ENCODE results near the gene NOXO1.
"Not testable (repeated sequence)": the region's sequence is repeated elsewhere in the genome, so short reads cannot be mapped to it uniquely, and the experiment has no call there.

The NOXO1 gene, protein sequence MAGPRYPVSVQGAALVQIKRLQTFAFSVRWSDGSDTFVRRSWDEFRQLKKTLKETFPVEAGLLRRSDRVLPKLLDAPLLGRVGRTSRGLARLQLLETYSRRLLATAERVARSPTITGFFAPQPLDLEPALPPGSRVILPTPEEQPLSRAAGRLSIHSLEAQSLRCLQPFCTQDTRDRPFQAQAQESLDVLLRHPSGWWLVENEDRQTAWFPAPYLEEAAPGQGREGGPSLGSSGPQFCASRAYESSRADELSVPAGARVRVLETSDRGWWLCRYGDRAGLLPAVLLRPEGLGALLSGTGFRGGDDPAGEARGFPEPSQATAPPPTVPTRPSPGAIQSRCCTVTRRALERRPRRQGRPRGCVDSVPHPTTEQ

DNA sequence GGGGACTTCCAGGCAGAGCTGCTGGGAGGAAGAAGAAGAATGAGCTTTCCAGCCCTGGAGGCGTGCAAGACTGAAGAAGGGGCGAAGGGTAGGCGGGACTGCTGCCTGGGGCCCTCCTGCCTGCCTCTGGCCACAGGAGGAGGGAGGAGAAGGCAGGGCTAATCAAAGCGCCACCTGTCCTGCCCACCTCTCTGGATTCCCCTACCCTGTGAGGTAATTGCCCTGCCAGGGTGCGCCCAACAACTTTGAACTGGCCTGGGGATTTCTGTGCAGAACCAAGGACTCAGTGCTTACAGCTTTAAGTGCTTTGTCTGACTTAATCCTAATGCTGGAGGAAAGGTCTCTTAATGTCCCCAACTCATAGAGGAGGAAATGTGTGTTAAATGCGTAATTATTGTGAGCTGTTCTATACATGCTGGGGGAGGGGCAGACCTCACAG is at the start of gene NOXO1:
Gene NOXO1, minus strand, starts transcription at position 72 of the 439 bp plus-strand sequence. CDS start 290 bp downstream, outside the sequence.
- DNase-seq, result no peak

DNA sequence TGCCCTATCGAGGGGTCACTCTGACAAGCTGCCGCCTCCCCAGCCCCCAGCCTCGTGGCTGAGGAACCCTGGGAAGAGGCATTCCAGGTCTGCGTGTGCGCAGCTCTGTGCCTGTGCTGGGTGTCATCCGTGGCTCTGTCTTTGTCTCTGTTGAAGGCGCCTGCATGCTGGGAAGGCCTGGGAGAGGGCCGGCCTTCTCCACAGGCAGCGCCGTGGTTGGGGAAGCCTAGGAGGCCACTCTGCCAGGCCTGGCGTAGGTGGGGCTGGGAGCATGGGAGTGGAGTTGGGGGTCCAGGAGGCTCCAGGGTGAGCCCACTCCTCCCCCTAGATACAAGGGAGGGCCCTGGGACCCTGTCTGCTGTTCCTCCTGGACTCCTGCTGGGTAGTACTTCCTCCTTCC is 48.8 kb upstream of the NOXO1 start:
- DNase-seq, result no peak

DNA sequence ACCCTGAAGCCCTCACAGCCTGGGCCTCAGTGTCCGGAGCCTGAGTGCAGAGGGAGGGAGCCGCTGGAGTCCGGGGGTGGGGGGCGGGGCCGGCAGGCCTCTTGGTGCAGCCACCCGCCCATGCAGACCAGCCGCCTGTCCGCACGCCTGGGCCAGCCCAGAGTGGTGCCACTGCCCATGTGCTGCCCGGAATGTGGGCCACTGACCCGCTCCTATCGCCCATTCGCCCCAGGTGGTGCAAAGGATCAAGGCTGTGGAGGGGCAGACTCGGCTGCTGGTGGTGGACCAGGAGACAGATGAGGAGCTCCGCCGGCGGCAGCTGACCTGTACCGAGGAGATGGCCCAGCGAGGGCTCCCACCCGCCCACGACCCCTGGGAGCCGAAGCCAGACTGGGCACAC is 48.1 kb upstream of the NOXO1 start:
- DNase-seq, result no peak

DNA sequence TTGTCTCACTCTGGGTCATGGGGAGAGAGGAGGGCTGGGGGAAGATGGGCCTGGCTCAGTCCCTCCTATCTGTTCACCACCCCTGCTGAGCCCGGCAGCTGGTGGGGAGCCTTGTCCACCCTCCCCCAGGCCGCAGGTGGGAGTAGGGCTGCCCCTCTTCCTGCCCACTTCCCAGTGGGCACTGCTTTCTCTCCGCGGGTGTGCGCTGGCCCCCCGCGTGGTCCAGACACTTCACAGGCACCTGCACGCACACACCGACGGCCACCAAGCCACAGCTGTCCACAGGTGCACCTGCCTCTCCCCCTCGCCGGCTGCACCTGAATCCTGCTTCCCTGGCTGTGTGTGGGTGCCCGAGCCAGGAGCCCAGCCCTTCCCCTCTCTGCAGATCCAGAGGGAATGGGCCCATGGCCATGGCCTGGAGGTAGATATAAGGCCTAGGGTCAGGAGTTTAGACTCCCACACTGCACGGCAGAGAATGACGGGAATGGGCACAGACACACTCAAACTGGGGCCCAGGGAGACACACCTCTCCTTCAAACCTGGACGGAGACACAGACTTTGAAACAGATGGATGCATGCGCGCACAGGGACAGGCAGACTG is 47.5 kb upstream of the NOXO1 start:
- DNase-seq, result no peak

DNA sequence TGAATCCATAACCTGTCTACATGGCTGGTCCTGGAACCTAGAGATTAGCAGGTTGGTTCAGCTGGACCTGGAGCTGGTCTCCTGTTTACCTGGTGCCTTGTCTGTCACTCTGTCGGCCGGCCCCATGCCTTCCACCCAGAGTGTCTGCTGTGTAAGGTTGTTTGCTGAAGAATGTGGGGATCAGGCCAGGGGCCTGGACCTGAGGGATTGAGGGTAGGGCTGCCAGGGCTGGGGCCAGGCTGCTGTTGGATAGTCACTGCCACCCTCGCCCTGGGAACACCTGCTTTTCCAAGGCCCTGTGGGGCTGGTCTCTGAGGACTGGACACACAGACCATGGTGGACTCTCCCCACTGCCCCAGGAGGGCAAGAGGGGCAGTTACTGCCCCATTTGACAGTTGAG is 46.9 kb upstream of the NOXO1 start:
- DNase-seq, result no peak

DNA sequence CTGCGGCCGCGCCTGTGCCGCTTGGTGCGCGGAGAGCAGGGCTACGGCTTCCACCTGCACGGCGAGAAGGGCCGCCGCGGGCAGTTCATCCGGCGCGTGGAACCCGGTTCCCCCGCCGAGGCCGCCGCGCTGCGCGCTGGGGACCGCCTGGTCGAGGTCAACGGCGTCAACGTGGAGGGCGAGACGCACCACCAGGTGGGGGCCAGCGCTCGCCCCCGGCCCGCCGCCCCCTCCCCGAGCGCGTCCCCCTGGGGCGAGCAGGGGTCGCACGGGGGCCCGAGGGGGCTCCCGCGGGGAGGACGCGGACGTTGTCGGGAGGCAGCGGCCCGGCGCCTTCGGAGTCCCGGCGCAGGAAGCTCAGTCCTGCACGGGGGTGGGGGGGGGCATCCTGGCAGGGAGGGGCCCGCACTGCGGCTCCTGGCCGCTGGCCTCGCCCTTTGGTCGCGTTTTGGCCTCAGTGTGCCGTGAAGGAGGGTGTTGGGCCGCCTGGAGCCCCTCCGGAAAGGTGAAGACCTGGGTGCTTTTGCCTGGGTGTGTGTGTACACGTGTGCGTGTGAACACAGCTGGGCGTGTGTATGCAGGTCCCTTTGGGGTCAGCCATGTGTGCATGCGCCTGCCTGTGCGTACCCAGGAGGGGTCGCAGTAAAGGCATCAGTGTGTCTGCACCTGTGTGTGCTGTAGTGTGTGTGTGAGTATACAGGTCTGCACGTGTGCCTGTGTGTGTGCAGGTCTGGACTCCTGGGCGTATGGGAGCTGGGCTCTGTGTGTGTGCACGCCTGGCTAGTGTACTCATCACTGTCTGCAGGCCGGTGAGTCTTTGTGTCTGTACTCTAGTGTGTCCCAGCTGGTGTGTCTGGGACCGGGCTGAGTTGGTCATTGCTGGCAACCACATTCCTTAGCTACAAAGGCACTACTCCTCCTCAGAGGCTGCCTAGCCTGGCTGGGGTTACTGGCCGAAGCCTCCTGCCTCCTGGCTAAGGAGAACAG is 46.0 kb upstream of the NOXO1 start:
- DNase-seq, result no peak

DNA sequence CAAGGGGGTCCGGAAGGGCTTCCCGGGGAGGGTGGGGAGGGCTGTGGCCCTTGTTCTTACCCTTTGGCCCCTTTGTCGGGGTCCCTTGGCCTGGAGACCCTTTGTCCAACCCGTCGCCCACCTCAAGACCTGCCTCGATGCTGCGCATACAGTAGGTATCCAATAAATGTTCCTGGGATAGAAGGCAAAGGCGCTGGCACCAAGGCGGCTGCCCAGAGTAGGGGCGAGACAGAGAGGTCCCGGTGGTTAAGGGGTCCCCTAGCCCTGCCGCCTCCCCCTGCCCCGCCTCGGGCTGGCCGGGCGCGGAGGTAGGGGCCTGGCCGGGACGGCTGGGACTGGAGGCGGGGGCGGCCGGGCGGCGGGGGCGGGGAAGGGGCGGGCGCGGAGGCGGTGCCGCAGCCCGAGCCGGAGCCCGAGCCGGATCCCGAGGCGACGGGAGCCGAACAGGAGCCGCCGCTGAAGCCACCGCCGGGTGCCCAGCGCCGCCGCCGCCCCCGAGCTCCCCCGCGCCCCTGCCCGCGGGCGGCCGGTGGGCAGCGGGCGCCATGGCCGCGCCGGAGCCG is 45.3 kb upstream of the NOXO1 start, which contains the start of gene NHERF2:
Gene NHERF2, plus strand, starts transcription at position 442 of the 563 bp plus-strand sequence. Its CDS starts 104 bp downstream, at position 546.
- peak; percentile 59 for DNase-seq

DNA sequence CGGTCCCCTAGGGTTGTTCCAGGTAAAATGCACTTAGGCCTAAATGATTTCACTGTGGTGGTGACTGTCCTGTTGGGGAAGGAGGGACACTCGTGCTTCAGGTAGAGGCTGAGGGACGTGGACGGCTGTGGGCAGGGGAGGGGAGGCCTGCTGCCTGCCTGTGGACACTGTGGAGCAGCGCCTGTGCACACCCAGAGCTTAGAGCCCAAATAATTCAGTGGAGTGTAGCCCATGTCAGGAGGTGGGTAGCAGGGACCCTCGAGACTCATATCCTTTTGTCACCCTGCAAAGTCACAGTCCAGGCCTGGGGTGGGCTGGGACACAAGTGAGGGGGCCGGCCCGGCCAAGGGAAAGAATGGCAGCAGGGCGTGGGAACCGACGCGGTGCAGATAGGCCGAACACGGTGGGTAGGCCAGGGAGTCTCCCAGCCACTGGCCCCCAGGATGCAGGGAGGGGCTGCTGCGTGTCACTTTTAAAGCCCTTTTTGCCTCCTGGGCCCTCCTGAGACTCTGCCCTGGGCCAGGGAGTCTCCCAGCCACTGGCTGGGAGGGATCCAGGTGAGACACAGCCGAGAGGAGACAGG is 44.7 kb upstream of the NOXO1 start:
- peak; percentile 25 for DNase-seq

DNA sequence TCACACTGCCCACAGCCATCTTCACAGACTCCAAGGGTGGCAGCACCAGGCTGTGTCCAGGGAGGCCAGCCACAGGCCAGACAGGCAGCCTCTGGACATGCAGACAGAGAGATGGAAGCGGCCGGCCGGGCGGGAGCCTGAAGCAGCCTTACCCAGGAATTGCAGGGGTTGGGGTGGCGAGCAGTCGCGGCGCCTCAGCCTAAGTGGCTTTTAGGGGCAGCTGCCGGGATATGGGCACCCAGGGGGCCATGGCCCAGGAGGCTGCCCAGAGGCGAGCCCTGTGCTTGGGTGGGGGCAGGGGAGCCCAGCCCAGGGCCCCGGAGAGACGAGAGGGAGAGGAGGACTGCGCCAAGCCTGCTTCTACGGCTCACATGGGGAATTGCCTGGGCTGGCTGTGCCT is 44.0 kb upstream of the NOXO1 start:
- DNase-seq, result no peak

DNA sequence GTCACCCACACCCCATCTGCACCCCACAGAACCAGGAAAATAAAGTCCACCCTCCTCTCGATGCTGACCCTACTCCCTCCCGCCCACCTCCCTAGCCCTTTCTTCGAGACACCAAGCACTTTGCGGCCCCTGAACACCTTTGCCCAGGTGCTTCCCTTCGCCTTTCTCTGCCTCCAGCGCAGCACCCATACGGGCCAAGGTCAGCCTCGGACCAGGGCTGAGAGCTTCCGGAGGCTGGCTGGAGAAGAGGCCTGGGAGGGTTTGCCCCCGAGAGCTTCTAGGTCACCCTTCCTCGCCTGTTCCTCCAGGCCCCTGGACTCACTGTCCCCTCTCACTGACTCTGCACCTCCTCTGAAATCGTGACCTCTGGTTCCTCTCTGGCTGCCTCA is 42.8 kb upstream of the NOXO1 start:
- DNase-seq, result no peak

DNA sequence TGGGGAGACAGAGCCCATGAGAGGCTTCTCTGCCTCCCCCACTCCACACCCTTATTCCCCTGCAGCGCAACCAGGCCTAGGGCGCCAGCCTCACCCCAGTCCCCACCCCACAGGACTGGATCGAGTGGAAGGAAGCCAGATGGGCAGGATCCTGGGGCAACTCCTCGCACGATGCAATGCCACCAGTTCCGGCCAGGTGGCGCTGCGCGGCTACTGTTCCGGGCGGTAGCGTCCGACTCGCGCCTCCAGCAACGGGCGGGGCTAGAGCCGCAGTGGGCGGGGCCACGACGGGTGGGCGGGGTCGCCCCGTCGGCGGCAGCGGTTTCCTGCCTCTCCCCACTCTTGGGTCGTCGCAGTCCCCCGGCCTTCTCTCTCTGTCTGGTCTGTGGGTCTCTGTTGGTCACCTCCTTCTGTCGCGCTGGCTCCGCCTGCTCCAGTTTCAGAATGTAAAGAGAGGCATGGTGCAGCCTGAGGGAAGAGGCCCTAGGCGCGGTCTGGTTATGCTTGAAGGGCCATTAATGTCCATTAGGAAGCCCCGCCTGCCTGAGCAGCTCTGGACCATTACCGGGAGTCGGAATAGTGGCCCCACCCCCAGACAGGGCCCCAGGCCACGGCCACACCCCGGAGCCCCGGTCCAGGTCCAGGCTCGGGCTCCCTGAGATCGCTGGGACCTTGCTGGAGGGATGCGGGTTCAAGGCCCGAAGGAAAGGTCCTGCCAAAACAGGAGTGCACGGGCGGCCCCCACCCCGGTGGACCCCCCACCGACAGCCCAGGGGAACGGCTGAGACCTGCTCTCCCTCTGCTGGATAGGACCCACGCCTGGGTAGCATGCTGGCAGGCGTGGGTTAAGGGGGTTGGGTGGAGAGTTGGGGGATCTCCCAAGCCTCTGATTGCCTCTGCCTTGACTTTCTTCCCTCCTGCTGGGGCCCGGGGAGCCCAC is 42.1 kb upstream of the NOXO1 start:
- DNase-seq, result peak; percentile 96

DNA sequence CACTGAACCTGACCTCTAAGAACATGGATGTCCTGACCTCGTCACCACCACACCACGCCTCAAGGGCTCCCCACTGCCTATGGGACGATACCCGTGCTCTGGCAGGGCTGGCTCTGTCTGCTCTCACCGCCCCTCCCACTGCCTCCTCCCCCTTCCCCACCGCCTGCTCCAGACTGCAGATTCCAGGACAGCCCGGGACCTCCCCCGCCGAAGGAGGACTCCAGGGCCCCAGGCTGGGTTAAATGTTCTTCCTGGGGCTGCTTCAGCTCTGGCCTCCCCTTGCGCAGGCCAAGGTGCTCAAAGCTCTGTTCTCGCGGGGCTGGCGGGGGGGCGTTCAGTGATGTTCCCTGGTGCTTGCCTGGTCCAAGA is 41.4 kb upstream of the NOXO1 start:
- no peak for DNase-seq

DNA sequence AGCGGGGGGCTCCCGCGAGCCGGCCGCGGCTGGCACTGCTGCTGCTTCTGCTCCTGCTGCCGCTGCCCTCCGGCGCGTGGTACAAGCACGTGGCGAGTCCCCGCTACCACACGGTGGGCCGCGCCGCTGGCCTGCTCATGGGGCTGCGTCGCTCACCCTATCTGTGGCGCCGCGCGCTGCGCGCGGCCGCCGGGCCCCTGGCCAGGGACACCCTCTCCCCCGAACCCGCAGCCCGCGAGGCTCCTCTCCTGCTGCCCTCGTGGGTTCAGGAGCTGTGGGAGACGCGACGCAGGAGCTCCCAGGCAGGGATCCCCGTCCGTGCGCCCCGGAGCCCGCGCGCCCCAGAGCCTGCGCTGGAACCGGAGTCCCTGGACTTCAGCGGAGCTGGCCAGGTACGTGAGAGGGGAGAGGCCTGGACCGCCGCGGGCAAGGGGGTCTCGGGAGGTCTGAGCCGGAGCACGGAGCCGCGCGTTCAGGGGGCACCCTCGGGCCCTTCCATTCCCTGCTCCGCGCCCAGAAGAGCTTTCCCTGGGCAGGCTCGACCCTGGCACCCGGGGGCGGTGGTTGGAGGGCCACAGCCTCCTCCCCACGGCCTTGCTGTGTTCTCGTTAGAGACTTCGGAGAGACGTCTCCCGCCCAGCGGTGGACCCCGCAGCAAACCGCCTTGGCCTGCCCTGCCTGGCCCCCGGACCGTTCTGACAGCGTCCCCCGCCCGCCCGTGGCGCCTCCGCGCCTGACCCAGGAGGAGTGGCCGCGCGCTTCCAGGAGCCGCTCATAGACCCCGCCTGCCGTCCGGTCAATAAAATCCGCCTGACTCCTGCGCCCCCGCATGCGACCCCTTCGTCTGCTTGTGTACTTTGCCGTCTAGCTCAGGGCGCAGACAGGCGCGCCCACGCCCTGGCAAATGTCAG is 38.9 kb upstream of the NOXO1 start:
- no peak for DNase-seq

DNA sequence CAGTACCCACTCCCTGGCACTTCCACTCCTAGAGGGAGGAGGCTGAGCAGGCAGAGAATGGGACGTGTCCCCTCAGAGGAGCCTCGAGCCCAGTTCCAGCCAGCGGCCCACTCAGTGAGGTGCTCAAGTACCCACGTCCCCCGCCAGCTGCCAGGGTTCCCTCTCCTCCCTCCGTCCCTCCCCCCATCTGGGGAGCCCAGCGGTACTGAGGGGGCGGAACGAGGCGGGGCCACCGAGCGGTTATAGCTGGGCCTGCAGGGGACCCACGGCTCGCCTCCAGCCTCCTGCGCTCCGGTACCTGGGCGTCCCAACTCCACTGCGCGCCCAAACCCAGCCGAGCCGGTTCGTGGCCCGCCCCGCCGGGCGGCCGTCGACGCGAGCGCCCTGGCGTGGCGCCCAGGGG is 38.2 kb upstream of the NOXO1 start, which contains the start of gene NPW:
Gene NPW, plus strand, starts transcription at position 268 of the 403 bp plus-strand sequence.
- no peak for DNase-seq

DNA sequence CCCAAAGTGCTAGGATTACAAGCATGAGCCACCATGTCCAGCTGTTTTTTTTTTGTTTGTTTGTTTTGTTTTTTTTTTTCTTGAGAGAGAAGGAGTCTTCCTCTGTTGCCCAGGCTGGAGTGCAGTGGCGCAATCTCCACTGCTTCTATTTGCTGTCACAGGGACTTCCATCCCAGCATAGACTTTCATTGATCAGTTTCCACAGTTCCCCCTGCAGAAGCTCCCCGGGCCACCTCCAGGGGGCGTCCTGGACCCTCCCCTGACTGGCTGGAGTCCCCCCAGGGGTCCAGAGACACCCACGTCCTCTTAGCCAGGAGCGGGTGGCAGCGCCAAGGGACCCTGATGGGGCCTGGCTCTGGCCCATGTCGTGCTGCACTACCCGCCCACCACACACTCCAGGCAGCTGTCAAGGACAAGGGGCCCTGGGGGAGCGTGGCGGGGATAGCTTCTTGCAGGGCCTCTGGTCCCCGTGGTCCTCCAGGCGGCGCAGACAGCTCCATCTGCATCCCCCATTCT is 35.2 kb upstream of the NOXO1 start:
- DNase-seq, result no peak

DNA sequence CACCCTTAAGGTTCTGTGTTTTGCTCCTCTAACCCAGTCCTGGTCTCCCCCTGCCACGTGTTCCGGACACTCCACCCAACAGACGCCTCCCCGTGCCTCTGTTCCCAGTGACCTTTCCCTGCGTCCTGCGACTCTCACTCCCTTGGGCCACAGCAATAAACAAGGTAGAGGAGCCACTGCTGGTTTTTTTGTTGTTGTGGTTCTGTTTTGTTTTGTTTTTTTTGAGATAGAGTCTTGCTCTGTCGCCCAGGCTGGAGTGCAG is 34.6 kb upstream of the NOXO1 start:
- no peak for DNase-seq

DNA sequence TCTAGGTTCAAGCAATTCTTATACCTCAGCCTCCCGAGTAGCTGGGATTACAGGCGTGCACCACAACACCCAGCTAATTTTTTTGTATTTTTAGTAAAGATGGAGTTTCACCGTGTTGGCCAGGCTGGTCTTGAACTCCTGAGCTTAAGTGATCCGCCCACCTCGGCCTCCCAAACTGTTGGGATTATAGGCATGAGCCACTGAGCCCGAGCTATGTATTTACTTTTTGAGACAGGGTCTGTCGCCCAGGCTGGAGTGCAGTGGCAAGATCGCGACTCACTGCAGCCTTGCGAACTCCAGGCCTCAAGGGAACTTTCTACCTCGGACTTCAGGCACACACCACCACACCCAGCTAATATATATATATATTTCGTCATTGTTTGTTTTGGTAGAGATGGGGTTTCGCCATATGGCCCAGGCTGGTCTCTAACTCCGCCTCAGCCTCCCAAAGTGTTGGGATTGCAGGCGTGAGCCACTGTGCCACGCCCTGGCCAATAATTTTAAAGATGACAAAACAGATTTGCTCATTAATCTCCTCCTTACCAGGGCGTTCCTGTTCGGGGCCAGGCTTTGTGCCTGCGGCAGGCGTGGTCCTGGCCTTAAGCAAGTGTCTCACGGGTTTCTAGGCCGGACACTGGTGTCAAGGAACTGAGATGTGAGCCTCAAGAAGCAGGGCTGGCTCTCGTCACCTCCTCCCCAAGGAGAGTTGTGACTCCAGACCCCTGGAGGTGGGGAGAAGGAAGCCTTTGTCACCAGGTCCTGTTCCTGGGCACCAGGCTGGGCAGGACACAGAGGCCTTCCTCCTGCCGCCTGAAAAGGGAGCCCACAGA is 34.1 kb upstream of the NOXO1 start:
- DNase-seq, result no peak

DNA sequence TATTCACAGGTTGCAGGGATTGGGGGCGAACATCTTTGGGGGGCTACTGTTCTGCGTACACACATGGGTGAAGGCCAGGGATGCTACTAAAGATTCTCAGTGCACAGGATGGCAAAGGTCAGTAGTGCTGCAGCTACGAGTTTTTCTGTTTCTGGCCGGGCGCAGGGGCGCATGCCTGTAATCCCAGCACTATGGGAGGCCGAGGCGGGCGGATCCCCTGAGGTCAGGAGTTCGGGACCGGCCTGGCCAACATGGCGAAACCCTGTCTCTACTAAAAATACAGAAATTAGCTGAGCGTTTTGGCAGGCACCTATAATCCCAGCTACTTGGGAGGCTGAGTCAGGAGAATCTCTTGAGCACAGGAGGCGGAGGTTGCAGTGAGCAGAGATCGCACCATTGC is 32.3 kb upstream of the NOXO1 start:
- DNase-seq, result no peak

DNA sequence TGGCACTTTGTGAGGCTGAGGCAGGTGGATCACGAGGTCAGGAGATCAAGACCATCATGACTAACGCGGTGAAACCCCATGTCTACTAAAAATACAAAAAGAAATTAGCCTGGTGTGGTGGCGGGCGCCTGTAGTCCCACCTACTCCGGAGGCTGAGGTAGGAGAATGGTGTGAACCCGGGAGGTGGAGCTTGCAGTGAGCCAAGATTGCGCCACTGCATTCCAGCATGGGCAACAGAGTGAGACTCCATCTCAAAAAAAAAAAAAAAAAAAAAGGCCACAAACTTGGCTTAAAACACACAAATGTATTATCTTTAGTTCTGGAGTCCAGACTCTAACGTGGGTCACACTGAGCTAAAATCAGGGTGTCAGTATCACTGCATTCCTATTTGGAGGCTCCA is 30.5 kb upstream of the NOXO1 start:
- DNase-seq, result not testable (repeated sequence)
